B cell (primary cell): ENCODE data around the gene RAB8B. TPM values are rescaled to one million over a fixed set of nuclear protein-coding genes. Genes with fewer than 3 reads are reported as not detected.

Experiments
- ATAC-seq: fragments of 200-7000 bp; cut with Tn5 transposase; one replicate; pipeline ENCODE4 v1.10.0; 2021; ENCODE audit warnings: low read depth, mild to moderate bottlenecking, moderate number of reproducible peaks, moderate library complexity
- CTCF ChIA-PET: fragments of 350-600 bp; sonication (Branson Sonifier 250); formaldehyde crosslinking; loops from one replicate; lab custom pipeline; 2021; ENCODE audit warnings: antibody characterized with exemption, inconsistent platforms; lab: Charles Lee
- POLR2A ChIA-PET: fragments of 350-600 bp; sonication (Branson Sonifier 250); formaldehyde crosslinking; loops from one replicate; lab custom pipeline; 2021; ENCODE audit warnings: antibody characterized with exemption; lab: Charles Lee
- DNase-seq: peaks from one replicate; pipeline ENCODE4 v3.0.0; 2013
- H2AFZ ChIP-seq: 2 replicates; pipeline ENCODE4 v1.6.1; 2012; ENCODE audit warnings: mild to moderate bottlenecking, low read depth, low read length; ENCODE audit not compliant: insufficient read depth, poor library complexity, severe bottlenecking
- H3K27ac ChIP-seq, 2 donors: 1 replicate in 1 of 2; 2 replicates in 1 of 2; pipeline ENCODE4 v1.5.1; 2012 to 2013; ENCODE audit warnings: low read length in 2 of 2, mild to moderate bottlenecking in 2 of 2, moderate library complexity in 1 of 2
- H3K27me3 ChIP-seq, 4 experiments: fragments of 200-600 bp in 1 of 4; sonication (generic) in 1 of 4; replicated peaks in 1 of 4; 1 replicate in 2 of 4; 2 replicates in 2 of 4; pipeline versions ENCODE4 v1.6.1 to v1.7.0; 2013 to 2016; ENCODE audit warnings: low read length in 3 of 4, mild to moderate bottlenecking in 2 of 4, mixed read lengths in 1 of 4, moderate library complexity in 1 of 4; ENCODE audit not compliant: insufficient read depth in 4 of 4, control insufficient read depth in 3 of 4; ENCODE audit errors: control extremely low read depth in 1 of 4
- H3K36me3 ChIP-seq, 2 experiments: replicated peaks in 1 of 2; 1 replicate in 1 of 2; 2 replicates in 1 of 2; pipeline versions ENCODE4 v1.6.1 to v1.7.1; 2013; ENCODE audit warnings: low read length in 1 of 2; ENCODE audit not compliant: insufficient read depth in 2 of 2, control insufficient read depth in 1 of 2; ENCODE audit errors: control extremely low read depth in 1 of 2, extremely low read depth in 1 of 2
- H3K4me1 ChIP-seq, 2 donors: fragments of 200-600 bp in 1 of 2; sonication (generic) in 1 of 2; 1 replicate in 1 of 2; 2 replicates in 1 of 2; pipeline versions ENCODE4 v1.5.1 to v1.6.1; 2013 to 2017; ENCODE audit warnings: low read length in 2 of 2; ENCODE audit not compliant: control insufficient read depth in 2 of 2, insufficient read depth in 2 of 2
- H3K4me2 ChIP-seq: replicated peaks from 2 replicates; pipeline ENCODE3; 2012; ENCODE audit warnings: mild to moderate bottlenecking, low read depth, low read length; ENCODE audit not compliant: poor library complexity, severe bottlenecking
- H3K4me3 ChIP-seq, 5 experiments: fragments of 200-600 bp in 1 of 5; sonication (generic) in 1 of 5; 1 replicate in 3 of 5; 2 replicates in 2 of 5; pipeline versions ENCODE4 v1.5.1 to v1.7.0; 2011 to 2016; ENCODE audit warnings: low read length in 4 of 5, mild to moderate bottlenecking in 4 of 5, low read depth in 2 of 5, control low read depth in 1 of 5, moderate library complexity in 1 of 5; ENCODE audit not compliant: insufficient read depth in 1 of 5; ENCODE audit errors: control extremely low read depth in 1 of 5, extremely low read depth in 1 of 5
- H3K79me2 ChIP-seq: fragments of 200-600 bp; sonication (generic); one replicate; pipeline ENCODE4 v1.6.0; 2016; ENCODE audit warnings: low read length; ENCODE audit not compliant: control insufficient read depth, insufficient read depth
- H3K9ac ChIP-seq: fragments of 200-600 bp; sonication (generic); 2 replicates; pipeline ENCODE4 v1.6.1; 2017; ENCODE audit warnings: mild to moderate bottlenecking, low read length, moderate library complexity
- H3K9me3 ChIP-seq, 3 donors: one replicate each; pipeline versions ENCODE4 v1.6.1 to v1.7.1; 2013; ENCODE audit warnings: low read length in 2 of 3; ENCODE audit not compliant: control insufficient read depth in 2 of 3, insufficient read depth in 1 of 3; ENCODE audit errors: control extremely low read depth in 1 of 3
- H4K20me1 ChIP-seq: 2 replicates; pipeline ENCODE4 v1.6.0; 2012; ENCODE audit warnings: mild to moderate bottlenecking, low read length; ENCODE audit not compliant: insufficient read depth, control insufficient read depth, poor library complexity, severe bottlenecking
- H3K27ac Mint-ChIP-seq: one replicate; pipeline ENCODE4 v1.8.0; 2021; ENCODE audit warnings: mixed read lengths
- H3K27me3 Mint-ChIP-seq: one replicate; pipeline ENCODE4 v1.8.0; 2021; ENCODE audit warnings: mixed read lengths
- H3K4me1 Mint-ChIP-seq: one replicate; pipeline ENCODE4 v1.8.0; 2021; ENCODE audit warnings: mixed read lengths
- H3K4me3 Mint-ChIP-seq: one replicate; pipeline ENCODE4 v1.8.0; 2021; ENCODE audit warnings: mixed read lengths
- H3K9me3 Mint-ChIP-seq: one replicate; pipeline ENCODE4 v1.8.0; 2022; ENCODE audit warnings: mixed read lengths; ENCODE audit not compliant: insufficient read depth
- EZH2 ChIP-seq: IDR thresholded peaks from 2 replicates; pipeline ENCODE4 v1.6.1; 2012; ENCODE audit warnings: borderline replicate concordance, low read depth, mild to moderate bottlenecking, moderate library complexity, low read length; ENCODE audit not compliant: insufficient read depth, poor library complexity, severe bottlenecking
- WGBS: methylation state at CpG from one replicate; pipeline ENCODE4 v1.1.5; 2013; ENCODE audit warnings: missing lambda C conversion rate; ENCODE audit not compliant: insufficient coverage; 5-methylcytosine and 5-hydroxymethylcytosine counted together
- intact Hi-C: fragments of 100-400 bp; cut with micrococcal nuclease; formaldehyde crosslinking; loops from one replicate; pipeline ENCODE4 v1.10.0; 2022
- polyA plus RNA-seq: library from polyadenylated mRNA; depleted of rRNA; stranded (reverse); fragments of >200 nt; gene quantifications from 2 replicates; pipeline ENCODE4 v1.2.3, GENCODE V29; 2012
- total RNA-seq, 2 donors: library from RNA; stranded (reverse); fragments of 120-200 nt in 1 of 2; gene quantifications; 1 replicate in 1 of 2; 2 replicates in 1 of 2; pipeline versions ENCODE4 v1.2.3 to v1.2.4, GENCODE V29; 2013 to 2022
- TF ChIP-seq, protein P1 (sequence below): fragments of 200-600 bp; IDR thresholded peaks from one replicate; pipeline ENCODE4 v1.8.0; 2022; ENCODE audit warnings: antibody characterized with exemption, mild to moderate bottlenecking

RAB8B gene
- total and polyA plus RNA-seq, 2 donors (not counting 1 experiment from before 2014, with no cell fraction given): 9.6 to 61.3 TPM

- H3K27ac Mint-ChIP-seq: no peak overlapping the region
- TF ChIP-seq EZH2: no peak
- TF ChIP-seq, protein P1, sequence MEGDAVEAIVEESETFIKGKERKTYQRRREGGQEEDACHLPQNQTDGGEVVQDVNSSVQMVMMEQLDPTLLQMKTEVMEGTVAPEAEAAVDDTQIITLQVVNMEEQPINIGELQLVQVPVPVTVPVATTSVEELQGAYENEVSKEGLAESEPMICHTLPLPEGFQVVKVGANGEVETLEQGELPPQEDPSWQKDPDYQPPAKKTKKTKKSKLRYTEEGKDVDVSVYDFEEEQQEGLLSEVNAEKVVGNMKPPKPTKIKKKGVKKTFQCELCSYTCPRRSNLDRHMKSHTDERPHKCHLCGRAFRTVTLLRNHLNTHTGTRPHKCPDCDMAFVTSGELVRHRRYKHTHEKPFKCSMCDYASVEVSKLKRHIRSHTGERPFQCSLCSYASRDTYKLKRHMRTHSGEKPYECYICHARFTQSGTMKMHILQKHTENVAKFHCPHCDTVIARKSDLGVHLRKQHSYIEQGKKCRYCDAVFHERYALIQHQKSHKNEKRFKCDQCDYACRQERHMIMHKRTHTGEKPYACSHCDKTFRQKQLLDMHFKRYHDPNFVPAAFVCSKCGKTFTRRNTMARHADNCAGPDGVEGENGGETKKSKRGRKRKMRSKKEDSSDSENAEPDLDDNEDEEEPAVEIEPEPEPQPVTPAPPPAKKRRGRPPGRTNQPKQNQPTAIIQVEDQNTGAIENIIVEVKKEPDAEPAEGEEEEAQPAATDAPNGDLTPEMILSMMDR: no peak
- no CpG with 5 or more reads among the region's 2 CpGs for WGBS
These were observed 62.3 kb downstream of the RAB8B start for GRCh38 chr15:63251701-63252100.

GRCh38 chr15:63252292-63252691 is 62.9 kb downstream of the RAB8B start:
- no peaks in the 10 kb centered on the region for H3K9me3 Mint-ChIP-seq
- no peak for DNase-seq
- no peaks in the 10 kb centered on the region for H3K4me1 Mint-ChIP-seq
- no peak overlapping the region for H3K27ac Mint-ChIP-seq
- intact Hi-C loops: no loop called here
- ChIA-PET POLR2A (interaction anchor here (0.7 kb wide), 1 partner anchor 10 kb away, joined by 4 read pairs; no protein-coding TSS in a partner anchor), CTCF (interaction anchor here (0.7 kb wide), 1 partner anchor 103 kb away, joined by 3 read pairs; no protein-coding TSS in a partner anchor)
- H4K20me1 ChIP-seq: peaks cover 30% of the 10 kb centered on the region
- no peak overlapping the region for H3K4me3 ChIP-seq
- H3K4me1 ChIP-seq: no peaks in the 10 kb centered on the region
- H3K9ac ChIP-seq: no peak overlapping the region
- peaks cover 3 to 60% of the 10 kb centered on the region in 2 experiments for H3K36me3 ChIP-seq
- no peak overlapping the region for H3K4me2 ChIP-seq
- WGBS: 100% methylated on average over 1 of the region's 2 CpGs
- no peak overlapping the region for H3K4me3 Mint-ChIP-seq
- no peak for TF ChIP-seq EZH2
- TF ChIP-seq, protein P1: no peak
- no peak overlapping the region for H3K27ac ChIP-seq
- H2AFZ ChIP-seq: no peak overlapping the region
- no peaks in the 10 kb centered on the region for H3K27me3 ChIP-seq
- no peak for ATAC-seq
- no peaks in the 10 kb centered on the region for H3K27me3 Mint-ChIP-seq
- H3K79me2 ChIP-seq: peaks cover 39% of the 10 kb centered on the region
- H3K9me3 ChIP-seq: no peaks in the 10 kb centered on the region

More at GRCh38 chr15:63251701-63252100, 62.3 kb downstream of the RAB8B start:
- no peaks in the 10 kb centered on the region for H3K27me3 Mint-ChIP-seq
- Histone ChIP-seq H3K4me2 (no peak overlapping the region), H3K9ac (no peak overlapping the region), H3K9me3 (no peaks in the 10 kb centered on the region), H3K27ac (no peak overlapping the region), H3K36me3 (peaks cover 1 to 61% of the 10 kb centered on the region in 2 experiments), H3K4me3 (no peak overlapping the region), H4K20me1 (peaks cover 36% of the 10 kb centered on the region), H2AFZ (no peak overlapping the region), H3K27me3 (no peaks in the 10 kb centered on the region), H3K4me1 (no peaks in the 10 kb centered on the region), H3K79me2 (peaks cover 45% of the 10 kb centered on the region)
- ChIA-PET POLR2A (no interaction called here), CTCF (no interaction called here)
- no peaks in the 10 kb centered on the region for H3K9me3 Mint-ChIP-seq
- ATAC-seq (no peak), DNase-seq (no peak)
- intact Hi-C loops: no loop called here
- H3K4me3 Mint-ChIP-seq: no peak overlapping the region
- no peaks in the 10 kb centered on the region for H3K4me1 Mint-ChIP-seq
